GM19468 (cell line): ENCODE results near the gene CCL25.
"Not testable (repeated sequence)": the region's sequence is repeated elsewhere in the genome, so short reads cannot be mapped to it uniquely, and the experiment has no call there.

Source experiments
- ATAC-seq: cut with Tn5 transposase; IDR thresholded peaks from one replicate; pipeline ENCODE4 v1.9.1; 2021; ENCODE audit warnings: mild to moderate bottlenecking, moderate library complexity, moderate number of reproducible peaks; ENCODE audit not compliant: unreplicated experiment; ENCODE audit errors: extremely low read depth

The CCL25 gene

GRCh38 chr19:8052464-8052859 is at the start of gene CCL25:
Gene CCL25, plus strand, starts transcription at chr19:8052760. Its CDS starts 290 bp downstream, at chr19:8053050.
- ATAC-seq = no peak

GRCh38 chr19:8004001-8004400 is 48.6 kb upstream of the CCL25 start:
- no peak for ATAC-seq

- ATAC-seq = no peak
These were observed 47.6 kb upstream of the CCL25 start for GRCh38 chr19:8004723-8005513.

- no peak for ATAC-seq
These were observed 46.9 kb upstream of the CCL25 start, which contains the start of gene ELAVL1 for GRCh38 chr19:8005534-8006256. Gene ELAVL1, minus strand, starts transcription at chr19:8005641. Its CDS starts 13,826 bp downstream, at chr19:7991815.

GRCh38 chr19:8017808-8018207 is 34.8 kb upstream of the CCL25 start:
- ATAC-seq = no peak

- no peak for ATAC-seq
These were observed 31.9 kb upstream of the CCL25 start for GRCh38 chr19:8020681-8021080.

GRCh38 chr19:8021374-8021773 is 31.2 kb upstream of the CCL25 start:
- ATAC-seq = no peak

GRCh38 chr19:8022275-8022674 is 30.3 kb upstream of the CCL25 start:
- no peak for ATAC-seq

GRCh38 chr19:8023371-8023770 is 29.2 kb upstream of the CCL25 start:
- ATAC-seq = no peak

- ATAC-seq = not testable (repeated sequence)
These were observed 28.3 kb upstream of the CCL25 start for GRCh38 chr19:8024256-8024655.

GRCh38 chr19:8025316-8025715 is 27.2 kb upstream of the CCL25 start:
- ATAC-seq = no peak

- no peak for ATAC-seq
These were observed 23.5 kb upstream of the CCL25 start for GRCh38 chr19:8028951-8029491.

GRCh38 chr19:8030960-8031359 is 21.6 kb upstream of the CCL25 start:
- ATAC-seq = no peak

- ATAC-seq = not testable (repeated sequence)
These were observed 19.0 kb upstream of the CCL25 start for GRCh38 chr19:8033287-8034177.

- no peak for ATAC-seq
These were observed 18.4 kb upstream of the CCL25 start for GRCh38 chr19:8034178-8034525.

GRCh38 chr19:8036434-8037099 is 16.0 kb upstream of the CCL25 start:
- ATAC-seq = no peak

GRCh38 chr19:8038815-8039214 is 13.7 kb upstream of the CCL25 start:
- ATAC-seq = no peak

- ATAC-seq = no peak
These were observed 13.3 kb upstream of the CCL25 start for GRCh38 chr19:8039231-8039630.

GRCh38 chr19:8041531-8041931 is 11.0 kb upstream of the CCL25 start:
- ATAC-seq = no peak

- no peak for ATAC-seq
These were observed 9.7 kb upstream of the CCL25 start for GRCh38 chr19:8042900-8043299.
